SU-DHL-6 (cell line): ENCODE results near the gene STRADA.

ENCODE experiments used
- H2AFZ ChIP-seq: fragments of 200-600 bp; sonication (generic); 2 replicates; pipeline ENCODE4 v1.6.1; 2014; ENCODE audit warnings: low read depth, mild to moderate bottlenecking, moderate library complexity, mixed read lengths, antibody characterized with exemption, low read length; ENCODE audit not compliant: severe bottlenecking
- H3F3A ChIP-seq: fragments of 200-600 bp; shearing (Covaris generic); 2 replicates; pipeline ENCODE4 v1.6.0; 2016; ENCODE audit warnings: antibody characterized with exemption, mild to moderate bottlenecking; ENCODE audit not compliant: insufficient read depth
- H3K27ac ChIP-seq: fragments of 200-600 bp; sonication (generic); 2 replicates; pipeline ENCODE4 v1.5.1; 2016; ENCODE audit warnings: low read depth, mild to moderate bottlenecking, low read length, moderate library complexity, mixed read lengths
- H3K27me3 ChIP-seq: fragments of 200-600 bp; sonication (generic), shearing (Covaris generic); 2 replicates; pipeline ENCODE4 v1.6.0; 2014; ENCODE audit warnings: mild to moderate bottlenecking, low read length
- H3K36me3 ChIP-seq: fragments of 200-600 bp; sonication (generic); 2 replicates; pipeline ENCODE4 v1.6.1; 2014; ENCODE audit warnings: mild to moderate bottlenecking, low read length, mixed read lengths
- H3K4me2 ChIP-seq: fragments of 300-600, 200-600 bp; shearing (Covaris generic), sonication (generic); 2 replicates; pipeline ENCODE4 v1.6.0; 2014; ENCODE audit warnings: low read length, low read depth, mild to moderate bottlenecking; ENCODE audit not compliant: poor library complexity, severe bottlenecking
- H3K4me3 ChIP-seq: fragments of 200-600 bp; sonication (generic); 2 replicates; pipeline ENCODE4 v1.5.1; 2014; ENCODE audit warnings: antibody characterized with exemption, low read length, mild to moderate bottlenecking, mixed read lengths; ENCODE audit not compliant: insufficient read depth, poor library complexity, severe bottlenecking
- H3K79me2 ChIP-seq: fragments of 200-600 bp; sonication (generic); 2 replicates; pipeline ENCODE4 v1.6.1; 2014; ENCODE audit warnings: mild to moderate bottlenecking, low read length, moderate library complexity; ENCODE audit not compliant: insufficient read depth
- H3K9ac ChIP-seq: fragments of 200-600 bp; sonication (generic); 2 replicates; pipeline ENCODE4 v1.7.0; 2014; ENCODE audit warnings: mild to moderate bottlenecking, low read length
- H3K9me2 ChIP-seq: fragments of 200-600 bp; sonication (generic); replicated peaks from 2 replicates; pipeline ENCODE4 v1.6.1; 2014; ENCODE audit warnings: low read length; ENCODE audit not compliant: insufficient read depth
- H3K9me3 ChIP-seq: fragments of 200-600 bp; sonication (generic); 2 replicates; pipeline ENCODE4 v1.6.1; 2014; ENCODE audit warnings: low read length, mixed read lengths; ENCODE audit not compliant: insufficient read depth
- H4K20me1 ChIP-seq: fragments of 200-600 bp; sonication (generic); 2 replicates; pipeline ENCODE4 v1.6.1; 2014; ENCODE audit warnings: low read depth, mild to moderate bottlenecking, antibody characterized with exemption, low read length, moderate library complexity, mixed read lengths
- CTCF ChIP-seq: fragments of 200-600 bp; sonication (generic); IDR thresholded peaks from one replicate; pipeline ENCODE4 v1.5.1; 2017; ENCODE audit warnings: antibody characterized with exemption, mild to moderate bottlenecking, low read length, moderate library complexity; ENCODE audit not compliant: insufficient read depth, poor library complexity, severe bottlenecking
- EZH2phosphoT487 ChIP-seq: fragments of 200-600 bp; sonication (generic), shearing (Covaris generic); conservative IDR thresholded peaks from 2 replicates; pipeline ENCODE4 v1.6.1; 2018; ENCODE audit warnings: mild to moderate bottlenecking, antibody characterized with exemption, low read length, moderate library complexity, mixed read lengths

STRADA gene

GRCh38 chr17:63774969-63775265 is 33.3 kb upstream of the STRADA start:
- H3K4me3 ChIP-seq, result peak overlapping the region; percentile 69
- peaks cover 14% of the 10 kb centered on the region; the same call in 1 of the 2 replicates for H4K20me1 ChIP-seq
- H3K79me2 ChIP-seq, result peaks cover 92% of the 10 kb centered on the region
- H3K36me3 ChIP-seq, result peaks cover 8% of the 10 kb centered on the region
- peak overlapping the region; percentile 85 for H3K4me2 ChIP-seq
- H3K9me3 ChIP-seq, result no peaks in the 10 kb centered on the region
- H3F3A ChIP-seq, result peaks cover 6% of the 10 kb centered on the region; the same call in 1 of the 2 replicates
- peak overlapping the region; percentile 95 for H3K9ac ChIP-seq
- H3K27me3 ChIP-seq, result no peaks in the 10 kb centered on the region
- TF ChIP-seq EZH2phosphoT487, result no peak
- TF ChIP-seq CTCF, result no peak
- no peaks in the 10 kb centered on the region for H3K9me2 ChIP-seq
- H2AFZ ChIP-seq, result no peak overlapping the region
- H3K27ac ChIP-seq, result peak overlapping the region; percentile 87

DNA sequence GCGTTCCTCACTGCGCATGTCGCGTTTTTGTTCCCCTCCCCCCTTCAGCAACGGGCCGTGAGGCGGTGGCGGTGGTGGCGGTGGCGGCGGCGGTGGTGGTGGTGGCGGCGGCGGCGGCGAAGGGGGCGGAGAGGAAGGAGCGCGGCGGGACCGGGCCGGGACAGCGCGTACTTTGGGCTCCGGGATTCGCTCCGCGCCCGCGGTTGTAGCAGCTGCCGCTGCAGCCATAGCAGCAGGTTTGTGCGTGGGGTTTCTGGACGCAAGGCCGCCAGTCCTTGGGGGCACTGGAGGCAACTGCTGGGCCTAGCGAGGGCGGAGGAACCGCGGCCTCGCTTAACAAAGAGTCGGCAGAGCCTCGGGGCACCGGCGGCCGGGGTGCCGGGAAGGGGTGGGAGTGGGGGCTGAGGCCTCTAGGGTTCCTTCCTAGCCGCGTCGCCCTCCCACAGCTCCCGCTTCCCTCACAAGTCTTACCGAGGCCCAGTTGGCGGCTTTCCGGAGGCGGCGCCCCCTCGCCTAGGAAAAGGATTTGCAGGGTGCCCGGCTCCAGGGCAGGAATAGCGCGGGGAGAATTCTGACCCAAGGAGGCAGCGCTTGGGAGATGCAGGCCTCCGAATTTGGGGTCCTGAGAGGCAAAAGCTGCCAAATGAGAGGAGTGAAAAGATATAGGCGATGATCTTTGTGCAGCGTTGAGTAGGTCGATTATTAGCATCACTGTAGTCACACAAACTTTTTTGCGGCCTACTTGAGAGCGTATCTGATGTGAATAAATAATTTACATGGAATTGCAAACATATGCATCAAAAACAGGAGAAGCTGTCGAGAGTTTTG is 32.8 kb upstream of the STRADA start, which contains the start of gene DDX42:
DDX42 (plus strand) TSS at position 30 of the 828 bp plus-strand sequence. CDS start 12,880 bp downstream, outside the sequence.
- Histone ChIP-seq H3K4me2 (peak within 1 kb of the TSS; percentile 85), H2AFZ (peak within 1 kb of the TSS; percentile 74), H3K9ac (peak within 1 kb of the TSS; percentile 95), H3F3A (peaks cover 4% of the 10 kb centered on the region; the same call in 1 of the 2 replicates), H3K9me3 (no peaks in the 10 kb centered on the region), H3K36me3 (peaks cover 8% of the 10 kb centered on the region), H4K20me1 (peaks cover 14% of the 10 kb centered on the region; the same call in 1 of the 2 replicates), H3K27me3 (no peaks in the 10 kb centered on the region), H3K27ac (peak within 1 kb of the TSS; percentile 87), H3K4me3 (peak within 1 kb of the TSS; percentile 84), H3K79me2 (peaks cover 92% of the 10 kb centered on the region), H3K9me2 (no peaks in the 10 kb centered on the region)
- TF ChIP-seq CTCF, result no peak
- no peak for TF ChIP-seq EZH2phosphoT487

DNA sequence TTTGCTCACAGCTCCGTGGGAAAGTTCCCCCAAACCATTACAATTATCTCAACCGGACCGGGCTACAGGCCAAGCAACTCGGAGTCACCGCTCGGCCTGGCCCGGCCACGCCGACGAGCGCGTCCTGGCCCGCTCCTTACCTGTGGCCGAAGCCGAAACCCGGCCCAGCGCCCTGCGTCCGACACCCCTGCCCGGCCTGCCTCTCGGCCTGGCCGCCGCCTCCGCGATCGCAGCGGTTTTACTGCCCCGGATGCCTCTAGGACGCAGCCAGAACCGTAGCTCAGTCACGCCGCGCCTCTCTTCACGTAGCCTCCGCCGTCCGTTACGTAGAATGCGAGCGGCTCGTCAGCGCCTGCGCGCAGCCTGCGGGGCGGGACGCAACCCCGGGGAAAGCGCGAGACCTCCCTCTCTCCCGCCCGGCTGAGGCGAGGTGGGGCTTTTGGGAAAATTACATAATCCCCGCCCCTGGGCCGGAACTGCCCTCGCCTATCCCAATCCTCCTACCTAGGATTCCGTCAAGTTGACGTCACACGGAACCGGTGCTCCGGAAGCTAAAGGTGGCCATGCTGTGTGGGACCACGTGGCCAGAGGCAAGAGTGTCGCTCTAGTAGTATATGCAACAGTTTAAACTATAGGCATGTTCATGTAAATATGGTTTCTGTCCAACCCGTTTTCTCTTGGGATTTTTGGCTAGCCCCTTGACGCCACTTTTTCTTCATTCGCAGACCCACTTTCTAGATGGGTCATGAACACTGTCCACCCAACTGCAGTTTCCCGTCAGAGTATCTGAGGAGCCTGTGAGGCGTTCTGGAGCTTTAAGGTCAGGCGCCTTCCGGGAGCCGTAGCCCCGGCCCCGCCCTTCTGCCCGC is 31.9 kb upstream of the STRADA start, which contains the start of gene CCDC47:
CCDC47 (minus strand) TSS at position 326 of the 869 bp plus-strand sequence. CDS start 7,422 bp downstream, outside the sequence.
- Histone ChIP-seq H3K36me3 (peaks cover 5% of the 10 kb centered on the region), H3K27me3 (no peaks in the 10 kb centered on the region), H3K79me2 (peaks cover 92% of the 10 kb centered on the region), H3K9me2 (no peaks in the 10 kb centered on the region), H3K9ac (peak within 1 kb of the TSS; percentile 95), H2AFZ (peak within 1 kb of the TSS; percentile 74), H3K4me3 (peak within 1 kb of the TSS; percentile 84), H3K9me3 (no peaks in the 10 kb centered on the region), H4K20me1 (peaks cover 14% of the 10 kb centered on the region; the same call in 1 of the 2 replicates), H3F3A (peaks cover 3% of the 10 kb centered on the region; the same call in 1 of the 2 replicates), H3K27ac (peak within 1 kb of the TSS; percentile 87), H3K4me2 (peak within 1 kb of the TSS; percentile 85)
- TF ChIP-seq CTCF (no peak), EZH2phosphoT487 (no peak)
